GM06990 (cell line): Measurements from ENCODE around the gene EWSR1.

Source experiments
- DNase-seq: peaks from one replicate; pipeline ENCODE4 v3.0.0-alpha.2; 2011; ENCODE audit not compliant: insufficient read length; ENCODE audit errors: extremely low read depth
- H3K27me3 ChIP-seq: replicated peaks from 2 replicates; pipeline ENCODE4 v1.6.0; 2011; ENCODE audit warnings: low read length; ENCODE audit not compliant: control insufficient read depth, insufficient read depth
- H3K36me3 ChIP-seq: 2 replicates; pipeline ENCODE4 v1.5.1; 2011; ENCODE audit warnings: low read length; ENCODE audit not compliant: control insufficient read depth, insufficient read depth
- H3K4me3 ChIP-seq: replicated peaks from 2 replicates; pipeline ENCODE4 v1.5.1; 2011; ENCODE audit warnings: low read depth, mild to moderate bottlenecking, control low read depth, low read length
- CTCF ChIP-seq: IDR thresholded peaks from 2 replicates; pipeline ENCODE4 v1.5.1; 2011; ENCODE audit warnings: low read length, control low read depth, mild to moderate bottlenecking, inconsistent platforms; ENCODE audit not compliant: insufficient read depth, poor library complexity, severe bottlenecking

EWSR1 gene

DNA sequence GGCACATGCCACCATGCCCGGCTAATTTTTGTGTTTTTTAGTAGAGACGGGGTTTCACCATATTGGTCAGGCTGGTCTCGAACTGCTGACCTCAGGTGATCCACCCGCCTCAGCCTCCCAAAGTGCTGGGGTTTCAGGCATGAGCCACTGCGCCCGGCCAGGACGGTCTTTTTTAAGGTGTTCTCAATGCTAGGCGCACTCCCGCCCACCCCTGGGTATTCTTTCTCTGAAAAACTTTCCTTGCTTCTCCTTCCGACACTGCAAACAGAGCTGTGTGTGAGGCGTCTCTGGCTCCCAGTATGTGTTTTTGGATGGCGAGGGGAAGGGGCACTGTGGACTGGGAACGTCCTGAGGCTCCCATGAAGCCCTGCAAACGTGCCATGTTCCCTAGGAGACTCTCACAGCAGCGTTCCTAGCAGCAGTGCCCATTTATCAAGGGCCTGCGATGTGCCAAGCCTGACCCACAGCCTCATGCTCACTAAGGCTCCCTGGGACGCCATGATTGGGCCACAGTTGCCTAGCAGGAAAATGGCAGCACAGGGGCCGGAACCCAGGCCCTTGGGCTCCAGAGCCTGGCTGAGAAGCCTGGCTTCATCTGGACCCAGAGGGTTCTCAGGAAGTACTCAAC lies 49.9 kb downstream of the EWSR1 start:
- H3K36me3 ChIP-seq, result no peaks in the 10 kb centered on the region
- no peak for TF ChIP-seq CTCF
- DNase-seq, result no peak
- peaks cover 1% of the 10 kb centered on the region for H3K27me3 ChIP-seq
- H3K4me3 ChIP-seq, result no peak overlapping the region

- Histone ChIP-seq H3K27me3 (peaks cover 1% of the 10 kb centered on the region), H3K36me3 (no peaks in the 10 kb centered on the region)
- TF ChIP-seq CTCF, result no peak
Measured at GRCh38 chr22:29319072-29319471, 51.0 kb downstream of the EWSR1 start.

GRCh38 chr22:29320546-29320945 lies 52.5 kb downstream of the EWSR1 start:
- no peak for DNase-seq
- Histone ChIP-seq H3K27me3 (no peaks in the 10 kb centered on the region; the same call in 1 of the 2 replicates), H3K4me3 (no peak overlapping the region), H3K36me3 (no peaks in the 10 kb centered on the region)
- no peak for TF ChIP-seq CTCF

More at GRCh38 chr22:29319072-29319471, 51.0 kb downstream of the EWSR1 start:
- DNase-seq, result no peak
- H3K4me3 ChIP-seq, result no peak overlapping the region

DNA sequence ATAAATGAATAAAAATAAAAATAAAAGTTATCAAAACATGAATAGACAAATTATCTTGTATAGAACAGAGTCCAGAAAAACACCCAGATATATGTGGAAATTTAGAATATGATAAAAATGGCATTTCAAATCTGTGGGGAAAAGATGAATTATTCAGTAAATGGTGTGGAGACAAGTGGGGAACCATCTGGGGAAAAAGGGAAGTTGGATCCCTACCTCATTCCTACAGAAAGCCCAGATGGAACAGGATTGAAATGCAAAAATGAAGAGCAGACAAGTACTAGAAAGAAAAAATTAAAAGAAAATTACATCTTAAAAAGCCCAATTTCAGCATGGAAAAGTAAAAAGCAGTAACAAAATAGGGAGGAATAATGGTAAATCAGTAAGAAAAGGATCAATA lies 55.6 kb downstream of the EWSR1 start:
- Histone ChIP-seq H3K27me3 (no peaks in the 10 kb centered on the region), H3K4me3 (no peak overlapping the region), H3K36me3 (peaks cover 21% of the 10 kb centered on the region)
- no peak for TF ChIP-seq CTCF
- DNase-seq, result no peak

DNA sequence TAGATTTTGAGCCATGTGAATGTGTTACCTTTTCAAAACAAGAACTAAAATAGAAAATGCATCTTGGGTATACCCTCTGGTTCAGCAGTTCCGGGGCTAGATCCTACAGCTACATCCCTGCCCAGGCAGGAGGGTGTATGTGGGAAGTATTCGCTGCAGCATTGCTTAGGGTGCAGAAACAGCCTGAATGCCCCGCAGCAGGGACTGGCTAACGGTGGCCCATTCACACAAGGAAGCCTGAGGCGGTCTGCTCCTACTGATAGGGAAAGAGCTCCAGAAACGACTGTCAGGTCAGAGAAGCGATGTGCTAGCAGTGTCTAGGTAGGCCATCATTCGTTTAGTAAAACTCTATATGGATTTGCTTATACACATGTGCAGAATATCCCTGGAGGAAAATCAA lies 57.3 kb downstream of the EWSR1 start:
- Histone ChIP-seq H3K36me3 (peaks cover 36% of the 10 kb centered on the region), H3K4me3 (no peak overlapping the region), H3K27me3 (no peaks in the 10 kb centered on the region)
- no peak for TF ChIP-seq CTCF
- DNase-seq, result no peak
